HUES6 (cell line): Measurements from ENCODE around the gene AFG1L.
"Not testable (repeated sequence)": the region's sequence is repeated elsewhere in the genome, so short reads cannot be mapped to it uniquely, and the experiment has no call there.

Source experiments
- H3K27ac ChIP-seq: 2 replicates; pipeline ENCODE4 v1.7.0; 2013; ENCODE audit warnings: low read depth, mild to moderate bottlenecking, low read length, inconsistent platforms
- H3K27me3 ChIP-seq: 2 replicates; pipeline ENCODE4 v1.6.1; 2013; ENCODE audit warnings: low read length; ENCODE audit not compliant: control insufficient read depth, insufficient read depth
- H3K36me3 ChIP-seq: 2 replicates; pipeline ENCODE4 v1.6.1; 2013; ENCODE audit warnings: low read length; ENCODE audit not compliant: control insufficient read depth, insufficient read depth
- H3K4me1 ChIP-seq: 2 replicates; pipeline ENCODE4 v1.6.1; 2013; ENCODE audit warnings: low read length; ENCODE audit not compliant: control insufficient read depth, insufficient read depth
- H3K4me3 ChIP-seq: 2 replicates; pipeline ENCODE4 v1.5.1; 2013; ENCODE audit warnings: low read depth, low read length
- H3K9ac ChIP-seq: one replicate; pipeline ENCODE4 v1.6.1; 2013; ENCODE audit warnings: mild to moderate bottlenecking, low read length
- H3K9me3 ChIP-seq: 2 replicates; pipeline ENCODE4 v1.6.1; 2013; ENCODE audit warnings: low read depth, low read length; ENCODE audit not compliant: control insufficient read depth, insufficient read depth

AFG1L gene

DNA sequence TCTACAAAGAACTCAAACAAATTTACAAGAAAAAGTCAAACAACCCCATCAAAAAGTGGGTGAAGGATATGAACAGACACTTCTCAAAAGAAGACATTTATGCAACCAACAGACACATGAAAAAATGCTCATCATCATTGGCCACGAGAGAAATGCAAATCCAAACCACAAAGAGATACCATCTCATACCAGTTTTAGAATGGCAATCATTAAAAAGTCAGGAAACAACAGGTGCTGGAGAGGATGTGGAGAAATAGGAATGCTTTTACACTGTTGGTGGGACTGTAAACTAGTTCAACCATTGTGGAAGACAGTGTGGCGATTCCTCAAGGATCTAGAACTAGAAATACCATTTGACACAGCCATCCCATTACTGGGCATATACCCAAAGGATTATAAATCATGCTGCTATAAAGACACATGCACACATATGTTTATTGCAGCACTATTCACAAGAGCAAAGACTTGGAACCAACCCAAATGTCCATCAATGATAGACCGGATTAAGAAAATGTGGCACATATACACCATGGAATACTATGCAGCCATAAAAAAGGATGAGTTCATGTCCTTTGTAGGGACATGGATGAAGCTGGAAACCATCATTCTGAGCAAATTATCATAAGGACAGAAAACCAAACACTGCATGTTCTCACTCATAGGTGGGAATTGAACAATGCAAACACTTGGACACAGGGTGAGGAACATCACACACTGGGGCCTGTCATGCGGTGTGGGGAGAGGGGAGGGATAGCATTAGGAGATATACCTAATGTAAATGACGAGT lies 121.4 kb downstream of the AFG1L start:
- not testable (repeated sequence) for H3K27me3 ChIP-seq, H3K9me3 ChIP-seq, H3K27ac ChIP-seq, H3K4me3 ChIP-seq, H3K4me1 ChIP-seq, H3K36me3 ChIP-seq, H3K9ac ChIP-seq

DNA sequence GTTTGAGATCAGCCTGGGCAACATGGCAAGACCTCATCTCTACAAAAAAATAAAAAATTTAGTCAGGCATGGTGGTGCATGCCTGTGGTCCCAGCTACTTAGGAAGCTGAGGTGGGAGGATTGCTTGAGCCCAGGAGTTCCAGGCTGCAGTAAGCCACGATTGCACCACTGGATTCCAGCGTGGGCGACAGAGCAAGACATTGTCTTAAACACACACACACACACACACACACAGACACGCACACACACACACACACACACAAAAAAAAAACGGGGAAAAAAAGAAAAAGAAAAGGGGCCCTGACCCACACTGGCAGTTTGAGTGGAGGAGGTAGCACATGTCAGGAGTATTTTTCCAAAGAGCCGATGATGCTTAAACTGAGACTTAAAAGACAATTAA lies 122.2 kb downstream of the AFG1L start:
- Histone ChIP-seq H3K27me3 (no peaks in the 10 kb centered on the region), H3K36me3 (no peaks in the 10 kb centered on the region), H3K4me1 (no peaks in the 10 kb centered on the region), H3K27ac (no peak overlapping the region), H3K9me3 (no peaks in the 10 kb centered on the region), H3K4me3 (no peak overlapping the region), H3K9ac (no peak overlapping the region)

DNA sequence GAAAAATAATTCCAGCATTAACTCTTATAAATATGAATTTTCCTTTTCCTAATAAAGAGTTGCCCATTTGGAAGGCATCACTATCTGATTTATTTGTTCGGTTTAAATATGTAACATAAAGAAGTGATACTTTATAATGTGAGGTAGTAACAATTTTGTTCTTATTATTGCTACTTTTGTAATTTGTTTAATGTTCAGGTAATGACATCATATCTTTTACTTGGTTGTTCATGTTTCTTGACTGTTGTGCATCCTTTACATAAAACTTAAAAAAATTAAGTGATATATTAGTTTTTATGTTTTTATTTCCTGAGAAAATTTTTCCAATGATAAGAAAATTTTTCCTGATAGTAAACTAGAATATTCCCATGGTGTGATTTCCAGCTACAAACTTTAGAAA lies 124.6 kb downstream of the AFG1L start:
- no peak overlapping the region for H3K4me3 ChIP-seq
- H3K27ac ChIP-seq, result no peak overlapping the region
- no peaks in the 10 kb centered on the region for H3K9me3 ChIP-seq
- no peaks in the 10 kb centered on the region for H3K36me3 ChIP-seq
- H3K9ac ChIP-seq, result no peak overlapping the region
- H3K27me3 ChIP-seq, result no peaks in the 10 kb centered on the region
- no peaks in the 10 kb centered on the region for H3K4me1 ChIP-seq

DNA sequence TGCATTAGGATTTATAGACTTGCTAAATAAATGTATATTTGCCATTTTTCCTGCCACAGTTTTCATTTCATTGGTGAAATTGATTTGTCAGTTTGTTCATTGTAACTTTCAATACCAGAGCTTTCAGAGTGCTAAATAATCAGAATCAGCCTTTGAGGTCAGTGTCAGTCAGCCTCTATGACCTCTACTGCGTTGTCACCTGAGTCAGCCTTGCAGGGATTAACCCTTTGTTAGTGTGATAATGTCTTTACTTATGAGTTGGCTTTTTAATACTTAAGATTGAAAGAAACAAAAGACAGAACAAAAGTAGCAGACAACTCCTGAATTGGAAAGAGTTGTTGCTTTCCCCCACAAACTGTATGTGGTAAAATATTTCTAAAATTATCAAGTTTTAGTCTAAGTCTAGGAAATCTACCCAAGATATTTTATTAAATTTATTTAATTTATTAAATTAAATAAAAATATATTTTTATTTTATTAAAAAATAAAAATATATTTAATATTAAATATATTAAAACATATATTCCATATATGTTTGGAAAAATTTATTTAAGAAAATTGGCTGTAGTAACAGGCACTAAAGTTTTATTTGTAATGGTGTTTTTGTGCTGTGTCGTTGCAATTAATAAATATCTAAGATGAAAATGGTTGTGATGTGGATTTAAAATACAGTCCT lies 125.2 kb downstream of the AFG1L start:
- no peaks in the 10 kb centered on the region for H3K36me3 ChIP-seq
- no peak overlapping the region for H3K9ac ChIP-seq
- H3K4me1 ChIP-seq, result no peaks in the 10 kb centered on the region
- H3K4me3 ChIP-seq, result no peak overlapping the region
- H3K27ac ChIP-seq, result no peak overlapping the region
- no peaks in the 10 kb centered on the region for H3K27me3 ChIP-seq
- no peaks in the 10 kb centered on the region for H3K9me3 ChIP-seq

DNA sequence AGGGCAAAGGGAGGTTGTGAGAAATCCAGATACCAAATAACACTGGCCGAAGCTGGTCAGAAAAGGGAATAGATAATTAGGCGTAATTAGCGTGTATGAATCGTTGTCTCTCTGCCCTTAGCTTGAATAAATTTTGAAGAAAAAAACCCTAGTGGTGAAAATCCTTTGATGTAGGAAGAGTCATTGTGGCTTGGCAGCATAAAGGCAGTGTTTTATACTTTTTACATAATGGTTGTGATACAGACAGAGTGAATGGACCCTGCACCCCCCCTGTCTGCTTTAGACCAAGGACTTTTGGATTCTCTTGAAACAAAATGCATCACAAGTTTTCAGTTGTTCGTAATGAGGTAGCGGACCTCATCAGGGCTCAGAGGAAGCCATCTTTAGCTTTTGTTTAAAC lies 126.5 kb downstream of the AFG1L start:
- no peak overlapping the region for H3K9ac ChIP-seq
- H3K4me3 ChIP-seq, result no peak overlapping the region

DNA sequence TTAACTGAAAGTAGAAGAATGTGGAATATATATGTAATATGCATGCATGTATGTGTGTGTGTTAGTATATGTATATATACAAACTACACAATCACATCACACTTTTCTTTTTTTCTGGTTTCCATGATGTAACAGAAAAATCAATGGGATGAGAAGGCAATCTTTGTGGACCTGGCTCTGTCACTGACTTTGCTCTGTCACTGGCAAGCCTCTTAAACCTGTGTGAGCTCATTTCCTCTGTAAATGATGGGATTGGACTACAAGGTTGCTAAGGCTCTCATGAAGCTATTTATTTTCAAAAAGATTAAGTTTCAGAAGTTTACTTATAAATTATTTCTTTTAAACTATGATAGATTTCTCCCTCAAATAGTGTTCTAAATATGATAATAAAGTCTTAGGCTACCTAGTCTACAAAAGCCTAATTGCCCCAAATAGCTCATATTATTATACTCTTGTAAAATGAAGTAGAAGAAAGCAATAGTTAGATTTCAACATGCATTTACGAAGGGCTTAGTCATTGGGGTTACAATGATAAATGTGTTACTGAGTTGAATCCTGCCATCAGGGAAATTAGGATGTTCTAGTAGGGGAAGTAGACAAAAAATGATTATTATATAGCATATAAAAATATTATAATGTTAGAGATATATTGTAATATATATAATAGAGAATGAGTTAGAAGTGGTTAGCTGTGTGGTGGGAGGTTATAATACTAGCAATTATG lies 129.3 kb downstream of the AFG1L start:
- H3K4me1 ChIP-seq, result no peaks in the 10 kb centered on the region
- no peak overlapping the region for H3K9ac ChIP-seq
- no peak overlapping the region for H3K4me3 ChIP-seq
- no peaks in the 10 kb centered on the region for H3K36me3 ChIP-seq
- H3K27me3 ChIP-seq, result no peaks in the 10 kb centered on the region
- no peaks in the 10 kb centered on the region for H3K9me3 ChIP-seq
- H3K27ac ChIP-seq, result no peak overlapping the region

More for the DNA sequence above, 126.5 kb downstream of the AFG1L start:
- no peaks in the 10 kb centered on the region for H3K27me3 ChIP-seq
- no peaks in the 10 kb centered on the region for H3K4me1 ChIP-seq
- H3K27ac ChIP-seq, result no peak overlapping the region
- no peaks in the 10 kb centered on the region for H3K9me3 ChIP-seq
- H3K36me3 ChIP-seq, result no peaks in the 10 kb centered on the region

DNA sequence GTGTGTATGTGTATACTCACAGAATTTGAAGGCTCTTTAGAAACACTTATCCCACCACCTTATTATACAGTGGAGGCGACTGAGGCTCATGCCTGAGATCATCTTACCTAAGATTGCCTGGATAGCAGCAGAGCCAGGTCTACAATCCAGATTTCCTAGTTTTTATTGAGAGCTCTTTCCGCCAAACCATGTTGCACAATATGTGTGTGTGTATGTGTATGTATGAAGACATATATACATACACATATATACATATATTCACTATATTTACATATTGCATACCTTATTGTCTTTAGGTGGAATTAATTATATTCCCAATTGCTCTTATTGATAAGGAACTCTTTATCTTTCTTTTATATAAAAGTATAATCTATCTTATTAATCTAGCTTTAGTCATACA lies 130.6 kb downstream of the AFG1L start:
- H3K9me3 ChIP-seq, result no peaks in the 10 kb centered on the region
- H3K36me3 ChIP-seq, result no peaks in the 10 kb centered on the region
- no peak overlapping the region for H3K9ac ChIP-seq
- H3K27ac ChIP-seq, result no peak overlapping the region
- no peak overlapping the region for H3K4me3 ChIP-seq
- no peaks in the 10 kb centered on the region for H3K27me3 ChIP-seq
- no peaks in the 10 kb centered on the region for H3K4me1 ChIP-seq

DNA sequence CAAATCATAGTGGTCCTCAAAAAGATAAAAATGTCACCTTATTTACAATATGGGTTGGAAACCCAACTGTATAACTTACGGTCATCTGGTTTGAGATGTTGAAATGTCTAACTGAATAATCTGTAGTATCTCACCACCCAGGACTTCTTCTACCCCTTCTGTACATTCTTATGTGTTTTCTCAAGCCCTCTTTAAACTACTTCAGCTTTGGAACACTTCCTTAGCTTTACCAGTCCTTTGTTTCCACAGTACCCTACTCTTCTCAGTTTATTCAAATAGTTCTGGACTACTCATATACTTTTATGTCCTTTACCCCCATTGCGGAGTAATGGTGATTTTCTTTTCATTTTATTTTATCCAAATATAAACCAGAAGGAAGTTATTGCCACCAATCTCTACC lies 137.3 kb downstream of the AFG1L start:
- H3K27ac ChIP-seq, result no peak overlapping the region
- H3K27me3 ChIP-seq, result no peaks in the 10 kb centered on the region
- H3K4me1 ChIP-seq, result no peaks in the 10 kb centered on the region
- H3K4me3 ChIP-seq, result no peak overlapping the region
- H3K9me3 ChIP-seq, result no peaks in the 10 kb centered on the region
- no peaks in the 10 kb centered on the region for H3K36me3 ChIP-seq
- H3K9ac ChIP-seq, result no peak overlapping the region

DNA sequence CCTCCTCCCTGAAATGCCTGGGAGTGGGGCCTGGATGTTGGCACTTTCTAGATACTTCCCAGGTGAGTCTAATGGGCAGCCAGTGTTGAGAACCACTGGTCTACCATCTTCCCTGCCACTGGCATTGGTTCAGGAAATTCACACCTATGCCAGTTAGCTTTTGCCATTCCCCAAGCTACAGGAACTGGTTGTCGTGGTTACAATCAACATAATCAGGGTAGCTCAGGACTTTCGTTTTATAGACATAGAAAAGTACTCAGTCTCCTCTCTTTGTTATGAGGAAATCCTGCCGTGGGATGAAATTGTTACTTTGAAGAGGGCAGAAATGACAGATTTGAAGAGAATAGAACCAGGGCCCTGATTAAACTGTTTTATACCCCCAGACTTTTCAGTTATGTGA lies 137.9 kb downstream of the AFG1L start:
- H3K9me3 ChIP-seq, result no peaks in the 10 kb centered on the region
- H3K27me3 ChIP-seq, result no peaks in the 10 kb centered on the region
- H3K4me1 ChIP-seq, result no peaks in the 10 kb centered on the region
- no peaks in the 10 kb centered on the region for H3K36me3 ChIP-seq
- H3K27ac ChIP-seq, result no peak overlapping the region
- H3K9ac ChIP-seq, result no peak overlapping the region
- H3K4me3 ChIP-seq, result no peak overlapping the region

DNA sequence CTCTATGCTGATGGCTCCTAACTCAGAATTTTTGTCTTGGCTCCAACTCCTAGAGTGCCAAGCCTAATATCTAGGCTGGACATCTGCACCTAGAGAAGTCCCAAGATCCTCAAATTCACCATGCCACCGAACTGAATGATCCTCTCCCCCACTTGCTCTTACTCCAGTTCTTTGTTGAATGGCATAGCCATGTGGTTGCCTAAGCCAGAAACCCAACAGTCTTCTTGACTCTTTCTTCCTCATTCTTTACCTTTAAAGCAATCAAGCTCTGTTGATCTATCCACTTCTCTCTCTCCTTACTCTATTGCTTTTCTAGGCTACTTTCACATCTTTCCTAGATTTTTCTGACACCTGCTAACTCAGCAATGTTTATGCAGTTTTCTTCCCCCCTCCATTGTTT lies 139.4 kb downstream of the AFG1L start:
- H3K9me3 ChIP-seq, result no peaks in the 10 kb centered on the region
- no peaks in the 10 kb centered on the region for H3K36me3 ChIP-seq
- no peaks in the 10 kb centered on the region for H3K4me1 ChIP-seq
- no peak overlapping the region for H3K27ac ChIP-seq
- H3K4me3 ChIP-seq, result no peak overlapping the region
- H3K9ac ChIP-seq, result no peak overlapping the region
- no peaks in the 10 kb centered on the region for H3K27me3 ChIP-seq

DNA sequence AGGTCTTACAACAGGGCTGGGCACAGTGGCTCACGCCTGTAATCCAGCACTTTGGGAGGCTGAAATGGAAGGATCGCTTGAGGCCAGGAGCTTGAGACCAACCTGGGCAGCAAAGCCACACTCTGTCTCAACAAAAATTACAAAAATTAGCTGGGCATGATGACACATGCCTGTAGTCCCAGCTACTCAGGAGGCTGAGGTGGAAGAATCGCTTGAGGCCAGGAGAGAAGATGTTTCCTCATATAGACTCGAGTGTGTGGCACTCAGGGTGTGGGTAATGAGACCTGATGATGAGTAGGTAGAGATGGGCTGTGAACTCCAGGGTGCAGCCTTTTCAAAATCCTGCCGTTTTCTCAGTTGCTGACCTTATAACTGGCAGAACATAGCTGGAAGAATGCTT lies 140.5 kb downstream of the AFG1L start:
- Histone ChIP-seq H3K4me1 (no peaks in the 10 kb centered on the region), H3K27ac (no peak overlapping the region), H3K4me3 (no peak overlapping the region), H3K9ac (no peak overlapping the region), H3K36me3 (no peaks in the 10 kb centered on the region), H3K27me3 (no peaks in the 10 kb centered on the region), H3K9me3 (no peaks in the 10 kb centered on the region)
